ENCODE measurements around the gene HLA-C.
"Not testable (repeated sequence)": the region's sequence is repeated elsewhere in the genome, so short reads cannot be mapped to it uniquely, and the experiment has no call there.

Gene HLA-C

DNA sequence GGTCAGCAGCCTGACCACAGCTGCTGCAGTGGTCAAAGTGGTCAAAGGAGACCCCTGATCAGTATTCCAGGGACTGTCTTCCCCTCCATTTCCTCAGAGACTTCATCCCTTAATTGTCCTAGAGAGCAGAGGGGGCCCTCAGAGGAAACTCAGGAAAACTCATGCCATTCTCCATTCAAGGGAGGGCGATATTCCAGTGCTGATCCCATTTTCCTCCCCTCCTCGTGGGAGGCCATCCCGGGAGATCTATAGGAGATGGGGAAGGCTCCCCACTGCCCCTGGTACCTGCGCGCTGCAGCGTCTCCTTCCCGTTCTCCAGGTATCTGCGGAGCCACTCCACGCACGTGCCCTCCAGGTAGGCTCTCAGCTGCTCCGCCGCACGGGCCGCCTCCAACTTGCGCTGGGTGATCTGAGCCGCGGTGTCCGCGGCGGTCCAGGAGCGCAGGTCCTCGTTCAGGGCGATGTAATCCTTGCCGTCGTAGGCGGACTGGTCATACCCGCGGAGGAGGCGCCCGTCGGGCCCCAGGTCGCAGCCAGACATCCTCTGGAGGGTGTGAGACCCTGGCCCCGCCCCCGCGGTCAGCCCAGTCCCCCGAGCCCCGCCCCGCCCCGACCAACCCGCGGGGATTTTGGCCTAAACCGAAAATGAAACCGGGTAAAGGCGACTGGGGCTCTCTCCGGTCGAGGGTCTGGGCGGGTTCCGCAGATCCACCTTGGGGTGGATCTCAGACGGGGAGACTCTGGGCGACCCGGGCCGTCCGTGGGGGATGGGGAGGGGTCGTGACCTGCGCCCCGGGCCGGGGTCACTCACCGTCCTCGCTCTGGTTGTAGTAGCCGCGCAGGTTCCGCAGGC is 878 bp downstream of the HLA-C start:
- Histone ChIP-seq H3K27ac (ENCODE audit: low read length) (peak overlapping the region; percentile 88), H3K9ac (ENCODE audit: low read length in 2 of 2) (peak overlapping the region; percentile 74 to 97), H3K36me3 (ENCODE audit: control insufficient read depth in 2 of 2, insufficient read depth in 2 of 2, low read length in 2 of 2) (peaks cover 4 to 24% of the 10 kb centered on the region in 2 donors)

DNA sequence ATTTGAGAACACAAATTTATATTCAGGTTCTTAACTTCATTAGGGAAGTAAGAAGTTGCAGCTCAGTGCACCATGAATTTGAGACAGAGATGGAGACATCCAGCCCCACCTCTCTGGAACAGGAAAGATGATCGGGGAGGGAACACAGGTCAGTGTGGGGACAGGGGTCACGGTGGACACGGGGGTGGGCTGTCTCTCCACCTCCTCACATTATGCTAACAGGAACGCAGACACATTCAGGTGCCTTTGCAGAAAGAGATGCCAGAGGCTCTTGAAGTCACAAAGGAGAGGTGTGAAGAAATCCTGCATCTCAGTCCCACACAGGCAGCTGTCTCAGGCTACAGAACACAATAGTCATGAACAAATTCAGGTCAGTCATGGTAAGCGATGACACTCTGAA is 3.1 kb downstream of the HLA-C start:
- Histone ChIP-seq H3K9me3 (ENCODE audit: control insufficient read depth in 2 of 2, low read length in 2 of 2) (no peaks in the 10 kb centered on the region), H3K36me3 (ENCODE audit: control insufficient read depth in 2 of 2, insufficient read depth in 2 of 2, low read length in 2 of 2) (peaks cover 4 to 24% of the 10 kb centered on the region in 2 donors), H3K27me3 (ENCODE audit: control insufficient read depth in 1 of 2, insufficient read depth in 2 of 2, low read length in 2 of 2) (no peaks in the 10 kb centered on the region), H3K4me3 (ENCODE audit: low read length in 2 of 2) (no peak overlapping the region), H3K4me1 (ENCODE audit: control insufficient read depth, insufficient read depth, low read length) (peaks cover 6% of the 10 kb centered on the region), H3K27ac (ENCODE audit: low read length) (no peak overlapping the region), H3K9ac (ENCODE audit: low read length in 2 of 2) (no peak overlapping the region)

More for the DNA sequence above, 878 bp downstream of the HLA-C start:
- H3K9me3 ChIP-seq (ENCODE audit: control insufficient read depth in 2 of 2, low read length in 2 of 2), result no peaks in the 10 kb centered on the region
- H3K27me3 ChIP-seq (ENCODE audit: control insufficient read depth in 1 of 2, insufficient read depth in 2 of 2, low read length in 2 of 2), result no peaks in the 10 kb centered on the region
- H3K4me1 ChIP-seq (ENCODE audit: control insufficient read depth, insufficient read depth, low read length), result peaks cover 6% of the 10 kb centered on the region
- peak overlapping the region; percentile 75 to 95 for H3K4me3 ChIP-seq (ENCODE audit: low read length in 2 of 2)

DNA sequence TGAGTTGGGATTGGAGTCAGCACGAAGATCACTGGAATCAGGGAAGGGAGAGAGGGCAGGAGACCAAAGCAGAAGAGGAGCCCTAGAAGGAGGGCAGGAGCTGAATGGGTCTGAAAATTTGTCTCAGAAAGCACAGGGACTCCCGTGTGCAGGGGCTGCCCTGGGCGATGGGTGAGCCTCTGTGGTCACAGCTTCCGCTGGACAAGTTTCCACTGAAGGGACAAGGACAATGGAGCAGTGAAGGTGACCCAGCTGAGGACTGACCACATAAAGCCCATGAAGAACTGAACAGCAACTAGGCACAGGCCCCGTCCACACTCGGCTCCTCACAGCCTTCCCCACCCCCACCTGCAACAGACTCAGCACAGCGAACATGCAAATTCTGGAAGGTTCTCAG is 3.5 kb downstream of the HLA-C start:
- no peak overlapping the region for H3K9ac ChIP-seq (ENCODE audit: low read length in 2 of 2)

DNA sequence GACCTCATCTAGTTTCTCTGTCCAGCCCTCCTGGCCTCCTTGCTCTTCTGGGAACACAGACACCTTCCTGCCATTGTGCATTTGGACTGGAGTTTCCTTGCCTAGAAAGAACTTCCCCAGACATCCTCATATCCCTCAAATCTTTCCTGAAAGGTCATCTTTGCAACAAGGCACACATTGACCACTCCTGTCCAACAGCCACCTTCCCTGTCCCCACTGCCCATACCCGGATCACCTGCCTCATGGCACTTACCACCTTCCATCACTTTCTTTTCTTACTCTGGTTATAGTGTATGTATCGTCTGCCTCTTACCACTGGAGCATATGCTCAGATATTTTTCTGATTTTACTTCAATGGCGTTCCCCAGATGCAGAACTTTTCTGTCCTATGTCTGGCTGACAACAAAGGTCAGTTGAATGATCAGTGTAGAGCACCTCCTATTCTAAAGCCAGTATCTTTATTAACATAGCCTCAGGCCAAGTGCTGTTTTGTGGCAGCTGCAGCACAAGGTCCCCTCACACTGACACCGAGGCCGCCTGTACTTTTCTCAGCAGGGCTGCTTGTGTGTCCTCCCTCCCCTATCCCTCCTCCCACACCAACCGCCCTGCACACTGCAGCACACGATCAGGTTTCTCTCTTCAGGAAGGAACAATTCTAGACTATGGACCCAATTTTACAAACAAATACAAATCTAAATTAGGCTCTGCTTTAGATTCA is 4.1 kb downstream of the HLA-C start:
- Histone ChIP-seq H3K36me3 (ENCODE audit: control insufficient read depth in 2 of 2, insufficient read depth in 2 of 2, low read length in 2 of 2) (peaks cover 4 to 24% of the 10 kb centered on the region in 2 donors), H3K9me3 (ENCODE audit: control insufficient read depth in 2 of 2, low read length in 2 of 2) (peaks cover 0 to 2% of the 10 kb centered on the region in 2 donors), H3K27me3 (ENCODE audit: control insufficient read depth in 1 of 2, insufficient read depth in 2 of 2, low read length in 2 of 2) (no peaks in the 10 kb centered on the region), H3K4me3 (ENCODE audit: low read length in 2 of 2) (no peak overlapping the region), H3K4me1 (ENCODE audit: control insufficient read depth, insufficient read depth, low read length) (peaks cover 6% of the 10 kb centered on the region), H3K9ac (ENCODE audit: low read length in 2 of 2) (no peak overlapping the region), H3K27ac (ENCODE audit: low read length) (no peak overlapping the region)

More for the DNA sequence above, 3.5 kb downstream of the HLA-C start:
- Histone ChIP-seq H3K27ac (ENCODE audit: low read length) (no peak overlapping the region), H3K4me3 (ENCODE audit: low read length in 2 of 2) (no peak overlapping the region), H3K9me3 (ENCODE audit: control insufficient read depth in 2 of 2, low read length in 2 of 2) (no peaks in the 10 kb centered on the region), H3K4me1 (ENCODE audit: control insufficient read depth, insufficient read depth, low read length) (peaks cover 6% of the 10 kb centered on the region), H3K27me3 (ENCODE audit: control insufficient read depth in 1 of 2, insufficient read depth in 2 of 2, low read length in 2 of 2) (no peaks in the 10 kb centered on the region), H3K36me3 (ENCODE audit: control insufficient read depth in 2 of 2, insufficient read depth in 2 of 2, low read length in 2 of 2) (peaks cover 4 to 24% of the 10 kb centered on the region in 2 donors)

DNA sequence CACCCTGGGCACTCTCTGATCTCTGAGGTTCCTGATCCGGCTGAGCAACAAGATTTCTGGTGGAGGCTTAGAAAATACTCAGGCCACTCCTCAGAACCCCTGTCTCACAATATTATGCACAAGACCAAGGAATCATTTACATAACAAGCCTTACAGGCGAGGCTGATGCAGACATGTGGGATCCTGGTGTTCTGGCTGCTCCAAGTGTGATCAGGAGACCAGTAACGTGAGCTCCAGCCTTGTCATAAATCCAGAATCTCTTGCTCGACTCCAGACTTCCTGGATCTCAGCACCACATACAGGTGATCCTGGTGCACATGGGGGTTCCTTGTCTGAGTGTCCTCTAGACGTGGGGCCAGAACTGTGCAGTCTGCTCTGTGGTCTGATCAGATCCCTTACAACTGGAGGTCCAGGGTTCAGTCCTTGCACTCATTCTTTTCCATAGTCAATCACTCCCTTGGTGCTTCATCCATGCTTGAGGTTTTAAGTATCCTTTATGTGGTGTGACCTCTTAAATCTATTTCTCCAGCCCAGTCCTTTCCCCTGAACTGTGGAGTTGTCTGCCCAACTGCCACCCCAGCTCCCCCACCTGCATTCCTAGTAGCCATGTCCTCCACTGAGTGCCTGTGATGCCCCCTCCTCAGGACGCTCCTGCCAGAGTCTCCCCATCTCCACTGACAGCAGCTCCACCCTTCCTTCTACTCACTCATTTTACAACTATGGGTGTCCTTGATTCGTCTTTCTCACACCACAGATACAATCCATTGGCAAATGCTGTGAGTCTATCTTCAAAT is 5.1 kb downstream of the HLA-C start:
- H3K9ac ChIP-seq (ENCODE audit: low read length in 2 of 2), result no peak overlapping the region
- no peaks in the 10 kb centered on the region for H3K27me3 ChIP-seq (ENCODE audit: control insufficient read depth in 1 of 2, insufficient read depth in 2 of 2, low read length in 2 of 2)
- H3K4me1 ChIP-seq (ENCODE audit: control insufficient read depth, insufficient read depth, low read length), result peaks cover 6% of the 10 kb centered on the region
- peaks cover 4 to 24% of the 10 kb centered on the region in 2 donors for H3K36me3 ChIP-seq (ENCODE audit: control insufficient read depth in 2 of 2, insufficient read depth in 2 of 2, low read length in 2 of 2)
- no peak overlapping the region for H3K4me3 ChIP-seq (ENCODE audit: low read length in 2 of 2)
- H3K27ac ChIP-seq (ENCODE audit: low read length), result no peak overlapping the region
- peaks cover 0 to 2% of the 10 kb centered on the region in 2 donors for H3K9me3 ChIP-seq (ENCODE audit: control insufficient read depth in 2 of 2, low read length in 2 of 2)

DNA sequence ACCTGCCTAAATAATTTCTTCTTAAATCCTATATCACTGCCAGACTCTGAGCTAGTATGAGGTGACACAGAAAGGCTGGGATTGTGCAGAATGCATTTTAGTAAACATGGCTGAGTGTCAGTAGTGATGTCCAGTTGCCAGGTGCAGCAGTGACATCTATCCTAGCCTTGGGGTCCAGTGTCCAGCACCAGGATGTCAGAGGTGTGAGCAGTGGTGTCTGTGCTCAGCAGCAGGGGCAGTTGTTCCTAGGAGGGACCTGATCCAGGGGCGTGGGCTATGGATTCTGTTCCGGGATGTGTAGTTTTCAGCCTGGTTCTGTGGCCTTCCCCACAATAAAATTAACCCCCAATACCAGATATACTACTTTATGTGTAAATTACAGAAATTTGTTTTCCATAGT is 6.0 kb downstream of the HLA-C start:
- Histone ChIP-seq H3K9me3 (ENCODE audit: control insufficient read depth in 2 of 2, low read length in 2 of 2) (peaks cover 0 to 2% of the 10 kb centered on the region in 2 donors), H3K27me3 (ENCODE audit: control insufficient read depth in 1 of 2, insufficient read depth in 2 of 2, low read length in 2 of 2) (no peaks in the 10 kb centered on the region), H3K4me3 (ENCODE audit: low read length in 2 of 2) (no peak overlapping the region)

DNA sequence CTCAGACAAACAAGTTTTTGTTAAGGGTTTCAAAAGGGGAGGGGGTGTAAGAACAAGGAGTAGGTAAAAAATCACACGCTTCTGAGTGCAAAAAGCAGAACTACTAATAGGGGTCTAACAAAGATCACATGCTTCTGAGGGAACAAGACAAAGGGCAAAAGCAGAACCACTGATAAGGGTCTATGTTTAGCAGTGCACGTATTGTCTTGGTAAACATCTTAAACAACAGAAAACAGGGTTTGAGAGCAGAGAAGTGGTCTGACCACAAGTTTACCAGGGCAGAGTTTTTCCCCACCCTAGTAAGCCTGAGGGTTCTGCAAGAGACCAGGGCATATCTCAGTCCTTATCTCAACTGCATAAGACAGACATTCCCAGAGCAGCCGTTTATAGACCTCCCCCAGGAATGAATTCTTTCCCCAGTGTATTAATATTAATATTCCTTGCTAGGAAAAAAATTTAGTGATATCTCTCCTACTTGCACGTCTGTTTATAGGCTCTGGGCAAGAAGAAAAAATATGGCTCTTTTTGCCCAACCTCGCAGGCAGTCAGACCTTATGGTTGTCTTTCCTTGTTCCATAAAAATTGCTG is 8.5 kb downstream of the HLA-C start:
- H3K4me1 ChIP-seq (ENCODE audit: control insufficient read depth, insufficient read depth, low read length); H3K9ac ChIP-seq (ENCODE audit: low read length in 2 of 2); H3K27ac ChIP-seq (ENCODE audit: low read length); H3K36me3 ChIP-seq (ENCODE audit: control insufficient read depth in 2 of 2, insufficient read depth in 2 of 2, low read length in 2 of 2); H3K27me3 ChIP-seq (ENCODE audit: control insufficient read depth in 1 of 2, insufficient read depth in 2 of 2, low read length in 2 of 2); H3K9me3 ChIP-seq (ENCODE audit: control insufficient read depth in 2 of 2, low read length in 2 of 2); H3K4me3 ChIP-seq (ENCODE audit: low read length in 2 of 2): not testable (repeated sequence)

More for the DNA sequence above, 6.0 kb downstream of the HLA-C start:
- peaks cover 4 to 24% of the 10 kb centered on the region in 2 donors for H3K36me3 ChIP-seq (ENCODE audit: control insufficient read depth in 2 of 2, insufficient read depth in 2 of 2, low read length in 2 of 2)
- no peak overlapping the region for H3K27ac ChIP-seq (ENCODE audit: low read length)
- H3K4me1 ChIP-seq (ENCODE audit: control insufficient read depth, insufficient read depth, low read length), result peaks cover 6% of the 10 kb centered on the region
- no peak overlapping the region for H3K9ac ChIP-seq (ENCODE audit: low read length in 2 of 2)

DNA sequence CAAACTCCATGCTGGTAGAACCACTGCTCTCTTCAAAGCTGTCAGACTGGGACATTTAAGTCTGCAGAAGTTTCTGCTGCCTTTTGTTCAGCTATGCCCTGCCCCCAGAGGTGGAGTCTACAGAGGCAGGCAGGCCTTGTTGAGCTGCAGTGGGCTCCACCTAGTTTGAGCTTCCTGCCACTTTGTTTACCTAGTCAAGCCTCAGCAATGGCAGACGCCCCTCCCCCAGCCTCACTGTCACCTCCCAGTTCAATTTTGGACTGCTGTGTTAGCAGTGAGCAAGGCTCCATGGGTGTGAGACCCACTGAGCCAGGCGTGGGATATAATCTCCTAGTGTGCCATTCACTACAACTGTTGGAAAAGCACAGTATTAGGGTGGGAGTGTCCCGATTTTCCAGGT is 11.9 kb downstream of the HLA-C start:
- not testable (repeated sequence) for H3K4me1 ChIP-seq (ENCODE audit: control insufficient read depth, insufficient read depth, low read length); H3K27ac ChIP-seq (ENCODE audit: low read length); H3K4me3 ChIP-seq (ENCODE audit: low read length in 2 of 2); H3K9me3 ChIP-seq (ENCODE audit: control insufficient read depth in 2 of 2, low read length in 2 of 2); H3K27me3 ChIP-seq (ENCODE audit: control insufficient read depth in 1 of 2, insufficient read depth in 2 of 2, low read length in 2 of 2); H3K9ac ChIP-seq (ENCODE audit: low read length in 2 of 2); H3K36me3 ChIP-seq (ENCODE audit: control insufficient read depth in 2 of 2, insufficient read depth in 2 of 2, low read length in 2 of 2)

DNA sequence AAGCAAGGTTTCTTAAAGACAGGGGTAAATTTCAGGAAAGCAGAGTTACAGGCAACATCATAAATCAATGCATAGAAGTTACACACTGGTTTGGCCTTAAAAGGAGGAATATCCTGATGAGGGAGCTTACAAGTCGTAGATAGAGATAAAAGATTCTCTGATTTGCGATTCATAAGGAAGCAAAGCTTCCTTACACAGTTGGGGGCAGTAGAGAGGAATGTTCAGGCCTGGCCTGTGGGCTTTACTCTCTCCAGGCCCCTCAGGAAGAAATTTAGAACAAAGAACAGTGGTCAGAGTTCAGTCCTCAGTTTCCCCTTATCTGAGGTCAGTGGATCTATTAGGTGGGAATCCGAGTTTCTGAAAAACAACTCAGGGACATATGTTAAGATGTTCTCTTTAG is 19.3 kb downstream of the HLA-C start:
- H3K9me3 ChIP-seq (ENCODE audit: control insufficient read depth in 2 of 2, low read length in 2 of 2), result peaks cover 0 to 3% of the 10 kb centered on the region in 2 donors
- no peaks in the 10 kb centered on the region for H3K27me3 ChIP-seq (ENCODE audit: control insufficient read depth in 1 of 2, insufficient read depth in 2 of 2, low read length in 2 of 2)
- no peak overlapping the region for H3K27ac ChIP-seq (ENCODE audit: low read length)
- H3K4me3 ChIP-seq (ENCODE audit: low read length in 2 of 2), result no peak overlapping the region
- no peaks in the 10 kb centered on the region for H3K36me3 ChIP-seq (ENCODE audit: control insufficient read depth in 2 of 2, insufficient read depth in 2 of 2, low read length in 2 of 2)
- H3K9ac ChIP-seq (ENCODE audit: low read length in 2 of 2), result no peak overlapping the region
- no peaks in the 10 kb centered on the region for H3K4me1 ChIP-seq (ENCODE audit: control insufficient read depth, insufficient read depth, low read length)

DNA sequence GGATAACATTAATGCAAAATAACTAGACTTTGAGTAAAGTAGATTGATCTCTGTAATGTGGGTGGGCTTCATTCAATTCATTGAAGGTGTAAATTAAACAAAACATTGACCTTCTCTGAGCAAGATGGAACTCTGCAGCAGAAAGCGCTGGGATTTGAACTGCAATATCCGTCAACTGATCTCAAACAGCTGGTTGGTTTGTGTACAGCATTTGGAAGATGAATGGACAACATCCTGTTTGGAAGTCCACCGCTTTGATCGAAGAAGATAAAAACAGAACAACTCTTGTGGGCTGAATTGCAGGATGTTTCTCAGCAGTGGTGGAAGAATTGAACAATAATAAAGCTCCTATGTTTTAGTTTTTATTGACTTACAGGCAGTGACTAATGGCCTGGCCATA is 20.6 kb downstream of the HLA-C start:
- Histone ChIP-seq H3K27me3 (ENCODE audit: control insufficient read depth in 1 of 2, insufficient read depth in 2 of 2, low read length in 2 of 2) (no peaks in the 10 kb centered on the region), H3K4me1 (ENCODE audit: control insufficient read depth, insufficient read depth, low read length) (no peaks in the 10 kb centered on the region), H3K36me3 (ENCODE audit: control insufficient read depth in 2 of 2, insufficient read depth in 2 of 2, low read length in 2 of 2) (no peaks in the 10 kb centered on the region), H3K4me3 (ENCODE audit: low read length in 2 of 2) (no peak overlapping the region), H3K27ac (ENCODE audit: low read length) (no peak overlapping the region), H3K9ac (ENCODE audit: low read length in 2 of 2) (no peak overlapping the region), H3K9me3 (ENCODE audit: control insufficient read depth in 2 of 2, low read length in 2 of 2) (peaks cover 0 to 3% of the 10 kb centered on the region in 2 donors)
